Activated CD8-positive, alpha-beta memory T cell treated with anti-CD3 and anti-CD28 coated beads, Interleukin-2, amount 50 U/mL, for 1 hour (primary cell): ENCODE results near the gene B3GALT5.

ENCODE experiments used
- DNase-seq: peaks from one replicate; pipeline ENCODE4 v3.0.0-alpha.2; 2020; ENCODE audit errors: extremely low read depth

Gene B3GALT5

DNA sequence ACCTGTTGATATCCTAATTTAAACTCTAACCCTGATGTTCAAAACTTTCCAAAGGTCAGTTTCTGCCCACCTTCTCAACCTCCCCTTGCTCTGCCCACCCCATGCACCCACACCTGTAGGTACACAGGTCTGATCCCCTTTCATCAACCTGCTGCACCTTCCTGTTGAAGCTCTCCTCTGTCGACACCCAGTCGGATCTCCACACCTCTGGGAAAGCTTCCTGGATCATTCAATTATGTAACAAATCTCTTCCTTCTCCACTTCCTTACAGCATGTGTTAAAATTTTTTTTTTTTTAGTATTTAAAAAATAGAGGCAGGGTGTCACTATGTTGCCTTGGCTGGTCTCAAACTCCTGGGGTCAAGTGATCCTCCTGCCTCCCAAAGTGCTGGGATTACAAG, 87.6 kb downstream of the B3GALT5 start:
- no peak for DNase-seq

DNA sequence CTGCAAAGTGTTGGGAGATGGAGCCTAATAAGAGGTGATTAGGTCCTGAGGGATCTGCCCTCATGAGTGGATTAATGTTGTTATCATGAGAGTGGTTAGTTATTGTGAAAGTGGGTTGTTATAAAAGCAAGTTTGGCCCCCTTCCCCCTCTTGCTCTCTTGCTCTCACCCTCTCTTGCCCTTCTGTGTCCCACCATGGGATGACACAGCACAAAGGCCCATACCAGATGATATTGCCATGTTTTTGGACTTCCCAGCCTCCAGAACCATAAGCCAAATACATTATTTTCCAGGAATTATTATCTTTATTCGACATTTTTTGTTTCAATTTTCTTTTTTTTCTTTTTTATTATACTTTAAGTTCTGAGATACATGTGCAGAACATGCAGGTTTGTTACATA, 90.8 kb downstream of the B3GALT5 start:
- no peak for DNase-seq

- DNase-seq = no peak
Measured at GRCh38 chr21:39705849-39706248, 93.1 kb downstream of the B3GALT5 start.

GRCh38 chr21:39707316-39707715, 94.6 kb downstream of the B3GALT5 start:
- no peak for DNase-seq

- DNase-seq = no peak
Measured at GRCh38 chr21:39710866-39711265, 98.1 kb downstream of the B3GALT5 start.

GRCh38 chr21:39712273-39712672, 99.5 kb downstream of the B3GALT5 start:
- no peak for DNase-seq

DNA sequence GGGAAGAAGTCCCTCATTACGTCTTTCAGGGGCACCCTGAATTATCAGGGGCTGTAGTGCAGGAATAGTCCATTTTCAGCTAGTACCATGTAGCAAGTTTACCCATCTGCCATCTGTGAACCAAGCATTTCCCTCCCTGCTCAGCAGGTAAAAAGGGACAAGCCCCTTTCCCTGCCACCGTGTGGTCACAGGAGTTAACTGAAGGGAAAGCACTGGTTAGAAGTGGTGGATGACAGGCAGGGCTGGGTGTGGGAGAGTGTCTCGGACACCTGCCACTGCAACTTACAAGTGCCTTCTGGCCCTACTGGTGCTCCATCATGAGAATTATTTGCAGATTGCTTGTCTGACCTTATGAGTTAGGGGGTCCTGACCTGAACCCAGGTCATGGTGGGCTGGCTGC, 100.2 kb downstream of the B3GALT5 start:
- DNase-seq = no peak

DNA sequence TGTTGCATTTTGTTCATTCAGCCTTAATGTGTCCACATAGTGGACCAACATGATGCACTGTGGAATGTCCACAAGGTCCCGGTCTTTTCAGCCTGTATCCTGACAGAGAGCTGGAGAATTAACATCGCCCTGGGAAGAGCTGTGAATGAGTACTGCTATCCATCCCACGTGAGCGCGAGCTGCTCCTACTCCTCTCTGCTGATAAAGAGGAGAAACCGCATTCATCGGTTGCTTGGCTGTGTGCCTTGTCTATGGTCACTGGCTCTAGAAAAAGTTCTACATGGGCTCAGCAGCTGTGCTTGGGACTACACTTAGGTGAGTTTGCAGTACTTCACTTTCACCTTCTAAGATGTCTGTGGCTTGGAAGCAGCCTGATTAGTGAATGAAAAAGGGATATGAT, 101.2 kb downstream of the B3GALT5 start:
- no peak for DNase-seq

DNA sequence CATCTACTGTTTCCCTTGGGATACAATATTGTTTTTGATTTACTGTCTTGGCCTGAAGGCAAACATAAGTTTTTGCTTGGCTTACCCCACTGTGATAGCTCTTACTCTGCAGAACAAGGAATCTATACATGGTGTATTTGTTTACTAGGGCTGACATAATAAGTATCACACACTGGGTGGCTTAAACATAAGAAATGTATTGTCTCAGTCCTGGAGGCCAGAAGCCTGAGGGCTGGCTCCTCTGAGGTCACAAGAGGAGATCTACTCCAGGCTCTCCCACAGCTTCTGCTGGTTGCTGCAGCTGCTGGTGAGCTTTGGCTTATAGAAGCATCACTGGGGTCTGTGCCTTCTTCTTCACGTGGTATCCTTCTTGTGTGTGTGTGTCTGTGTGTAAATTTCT, 101.6 kb downstream of the B3GALT5 start:
- DNase-seq = no peak

DNA sequence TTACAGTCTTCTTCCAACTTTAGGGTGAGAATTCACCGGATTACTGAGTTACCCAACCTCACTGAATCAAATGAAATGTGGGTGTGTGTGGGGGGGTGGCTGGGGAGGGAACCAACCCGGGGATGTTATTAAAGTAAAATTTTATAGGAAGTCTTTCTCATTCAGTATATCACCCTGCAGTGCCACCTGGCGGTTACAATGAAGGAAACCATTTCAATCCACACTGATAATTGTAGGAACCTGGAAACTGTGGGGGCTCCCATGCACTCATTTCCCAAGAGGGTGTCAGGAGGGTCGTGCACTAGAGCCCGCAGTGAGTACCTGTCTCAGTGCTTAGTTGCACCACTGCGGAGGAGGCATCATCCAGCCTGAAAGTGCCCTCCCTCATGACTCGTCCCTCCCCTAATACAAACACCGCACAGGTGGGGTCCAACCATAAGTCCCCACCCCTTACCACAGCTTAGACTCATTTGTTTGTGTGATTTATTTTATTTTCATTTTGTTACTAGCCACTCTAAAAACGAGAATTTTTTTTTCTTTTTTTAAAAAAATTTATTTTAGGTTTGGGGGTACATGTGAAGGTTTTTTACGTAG, 103.2 kb downstream of the B3GALT5 start:
- DNase-seq = no peak

- DNase-seq = no peak
Measured at GRCh38 chr21:39720126-39720778, 107.5 kb downstream of the B3GALT5 start.

DNA sequence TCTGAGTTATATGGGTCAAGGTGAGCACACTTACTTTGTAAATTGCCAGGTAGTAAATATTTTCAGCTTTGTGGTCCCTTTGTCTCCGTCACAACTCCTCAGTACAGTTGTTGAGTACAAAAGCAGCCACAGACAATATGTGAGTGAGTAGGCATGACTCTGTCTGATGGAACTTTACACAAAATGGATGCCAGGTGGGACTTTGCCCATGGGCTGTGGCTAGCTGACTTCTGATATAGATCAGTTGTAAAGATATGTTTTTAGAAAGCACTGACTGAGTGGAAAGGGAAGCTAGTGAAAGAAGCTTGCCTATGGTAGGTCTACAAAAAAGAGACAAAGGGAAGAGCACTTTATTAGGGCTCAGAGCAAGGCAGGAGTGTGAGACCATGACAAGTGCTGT, 109.1 kb downstream of the B3GALT5 start:
- DNase-seq = no peak
